GM12801 (cell line): Measurements from ENCODE around the gene NFYA.

ENCODE experiments used
- TF ChIP-seq, protein P1 (sequence below): IDR thresholded peaks from one replicate; pipeline ENCODE4 v1.5.1; 2011; ENCODE audit warnings: control low read depth; ENCODE audit not compliant: insufficient read length; ENCODE audit errors: extremely low read depth

NFYA gene

DNA sequence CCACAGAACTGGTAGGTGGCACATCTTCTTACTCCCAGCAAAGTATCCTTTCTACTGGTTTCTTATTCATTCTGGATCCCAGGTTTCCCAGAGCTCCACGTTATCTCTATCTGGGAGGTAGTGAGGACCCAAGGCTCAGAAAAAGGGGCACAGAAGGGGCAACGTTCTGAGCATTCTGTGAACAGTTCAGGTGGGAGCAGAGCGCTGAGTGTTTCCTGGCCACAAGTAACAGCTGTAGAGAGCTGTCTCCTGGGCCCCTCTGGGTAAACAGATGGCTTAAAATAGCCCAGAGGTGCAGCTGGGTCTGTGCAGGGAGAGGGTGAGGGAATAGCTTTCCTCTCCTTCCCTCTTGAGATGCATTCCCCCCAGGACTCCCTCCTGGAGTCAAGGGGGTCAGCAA is 17.6 kb upstream of the NFYA start:
- TF ChIP-seq, protein P1, sequence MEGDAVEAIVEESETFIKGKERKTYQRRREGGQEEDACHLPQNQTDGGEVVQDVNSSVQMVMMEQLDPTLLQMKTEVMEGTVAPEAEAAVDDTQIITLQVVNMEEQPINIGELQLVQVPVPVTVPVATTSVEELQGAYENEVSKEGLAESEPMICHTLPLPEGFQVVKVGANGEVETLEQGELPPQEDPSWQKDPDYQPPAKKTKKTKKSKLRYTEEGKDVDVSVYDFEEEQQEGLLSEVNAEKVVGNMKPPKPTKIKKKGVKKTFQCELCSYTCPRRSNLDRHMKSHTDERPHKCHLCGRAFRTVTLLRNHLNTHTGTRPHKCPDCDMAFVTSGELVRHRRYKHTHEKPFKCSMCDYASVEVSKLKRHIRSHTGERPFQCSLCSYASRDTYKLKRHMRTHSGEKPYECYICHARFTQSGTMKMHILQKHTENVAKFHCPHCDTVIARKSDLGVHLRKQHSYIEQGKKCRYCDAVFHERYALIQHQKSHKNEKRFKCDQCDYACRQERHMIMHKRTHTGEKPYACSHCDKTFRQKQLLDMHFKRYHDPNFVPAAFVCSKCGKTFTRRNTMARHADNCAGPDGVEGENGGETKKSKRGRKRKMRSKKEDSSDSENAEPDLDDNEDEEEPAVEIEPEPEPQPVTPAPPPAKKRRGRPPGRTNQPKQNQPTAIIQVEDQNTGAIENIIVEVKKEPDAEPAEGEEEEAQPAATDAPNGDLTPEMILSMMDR, result no peak

DNA sequence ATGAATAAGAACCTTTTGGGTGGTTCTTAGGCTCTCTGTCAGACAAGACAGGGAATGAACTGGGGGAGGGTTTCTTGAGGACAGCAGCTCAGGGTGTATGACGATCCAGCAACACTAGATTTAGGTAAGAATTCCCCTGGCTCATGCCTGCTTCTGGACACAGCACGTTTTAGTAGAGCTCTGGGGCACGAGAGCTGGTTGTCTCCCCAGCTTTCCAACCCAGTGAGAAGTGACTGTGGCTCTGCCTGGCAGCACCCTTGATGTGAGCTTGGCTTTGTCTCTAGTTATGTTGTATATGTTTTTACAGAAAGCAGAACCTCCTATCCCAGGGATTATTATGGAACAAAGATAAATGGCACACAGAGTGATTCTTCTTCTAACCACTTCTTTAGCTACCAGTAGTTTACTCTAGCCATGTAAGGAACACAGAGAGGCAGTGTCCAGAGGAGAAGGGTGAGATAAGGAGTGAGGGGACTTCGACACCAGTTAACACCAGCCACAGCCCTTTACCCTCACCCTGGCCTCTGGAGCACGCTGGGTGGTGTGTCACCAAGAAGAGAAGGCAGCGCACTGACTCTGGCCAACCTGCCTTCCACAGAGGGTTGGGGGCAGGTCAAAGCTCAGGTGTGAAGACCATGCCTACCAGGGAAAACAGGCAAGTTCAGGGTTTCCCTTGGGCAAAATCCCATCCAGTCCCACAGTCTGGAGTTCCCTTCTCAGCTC is 15.8 kb upstream of the NFYA start:
- TF ChIP-seq, protein P1, result no peak

DNA sequence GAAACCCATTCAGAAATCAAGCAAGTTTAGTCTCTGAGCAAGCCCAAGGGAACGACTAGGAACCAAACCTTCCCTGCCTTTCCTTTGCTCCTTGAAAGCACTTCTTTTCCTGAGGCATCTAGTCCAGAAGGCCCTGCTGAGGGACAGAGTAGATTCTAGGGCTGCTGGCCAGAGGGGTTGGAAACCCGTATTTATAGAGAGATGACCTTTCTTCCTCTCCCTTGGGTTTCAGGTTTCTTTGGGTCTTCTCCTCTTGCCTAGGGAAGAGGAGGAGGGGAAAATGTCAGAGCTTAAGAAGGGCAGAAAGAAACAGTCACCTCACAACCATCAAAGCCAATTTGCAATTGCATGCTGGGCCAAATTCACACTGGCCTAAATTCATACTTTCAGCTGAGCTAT is 14.0 kb upstream of the NFYA start:
- TF ChIP-seq, protein P1, result no peak

DNA sequence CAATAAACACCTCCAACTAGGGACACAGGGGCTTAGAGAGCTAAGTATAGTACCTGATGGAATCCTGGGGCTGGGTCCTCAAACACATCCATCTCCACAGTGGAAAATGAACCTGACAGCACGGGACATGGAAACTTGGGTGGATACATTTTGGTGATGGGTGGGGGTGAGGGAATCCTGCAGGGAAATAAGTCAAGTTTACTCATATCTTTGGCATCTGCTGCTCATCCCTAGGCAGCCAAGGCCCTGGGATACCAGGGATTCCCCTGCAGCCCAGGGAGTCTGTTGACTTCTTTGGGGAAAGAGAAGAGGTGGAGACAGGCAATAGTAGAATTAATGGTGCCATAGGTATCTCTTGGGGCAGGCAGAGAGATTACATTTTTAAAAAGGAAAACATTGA is 13.2 kb upstream of the NFYA start:
- TF ChIP-seq, protein P1, result no peak

DNA sequence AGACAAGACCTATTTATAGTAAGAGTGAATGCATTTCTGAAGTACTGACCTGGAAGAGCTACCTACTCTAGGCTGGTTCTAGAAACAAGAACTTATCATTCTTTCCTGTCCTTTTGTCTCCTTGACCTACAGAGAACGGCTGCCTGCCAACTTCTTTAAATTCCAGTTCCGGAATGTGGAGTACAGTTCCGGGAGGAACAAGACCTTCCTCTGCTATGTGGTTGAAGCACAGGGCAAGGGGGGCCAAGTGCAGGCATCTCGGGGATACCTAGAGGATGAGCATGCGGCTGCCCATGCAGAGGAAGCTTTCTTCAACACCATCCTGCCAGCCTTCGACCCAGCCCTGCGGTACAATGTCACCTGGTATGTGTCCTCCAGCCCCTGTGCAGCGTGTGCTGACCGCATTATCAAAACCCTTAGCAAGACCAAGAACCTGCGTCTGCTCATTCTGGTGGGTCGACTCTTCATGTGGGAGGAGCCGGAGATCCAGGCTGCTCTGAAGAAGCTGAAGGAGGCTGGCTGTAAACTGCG is 11.5 kb upstream of the NFYA start:
- TF ChIP-seq, protein P1, result no peak

DNA sequence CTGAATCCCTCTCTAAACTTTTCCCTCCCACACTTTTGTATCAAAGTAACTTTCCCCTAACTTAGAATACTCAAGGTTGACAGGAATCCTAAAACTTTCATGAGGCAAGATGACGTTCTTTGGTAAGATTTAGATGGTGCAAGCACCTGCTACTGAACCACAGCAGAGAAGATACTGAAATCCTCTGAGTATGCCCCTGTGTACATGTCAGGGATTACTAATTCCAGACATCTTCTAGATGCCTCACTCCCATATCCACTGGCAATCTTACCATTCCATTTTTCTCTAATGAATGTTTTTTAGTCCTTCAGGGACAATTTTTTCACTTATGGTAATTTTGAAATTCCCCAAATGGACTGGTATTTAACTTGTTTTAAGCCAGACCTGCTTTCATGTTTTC is 10.7 kb upstream of the NFYA start:
- TF ChIP-seq, protein P1, result no peak

DNA sequence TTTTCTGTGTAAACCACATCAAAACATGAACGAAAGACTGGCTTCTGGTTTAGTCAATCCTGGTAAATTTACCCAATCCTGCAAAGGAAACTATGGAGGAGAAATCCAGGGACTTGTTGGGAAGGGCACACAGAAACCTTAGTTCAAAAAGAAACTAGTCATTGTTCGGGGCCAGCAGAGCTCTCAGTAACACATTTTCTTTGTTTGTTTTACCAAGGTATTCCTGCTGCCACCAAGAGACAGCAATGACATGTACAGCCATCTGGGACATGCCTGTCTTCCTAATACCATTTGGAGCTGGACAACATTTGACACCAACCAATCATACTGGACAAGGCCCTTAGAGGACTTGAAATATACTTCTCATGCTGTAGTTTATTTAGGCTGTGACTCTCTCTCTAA is 8.9 kb upstream of the NFYA start:
- TF ChIP-seq, protein P1, result no peak
